GM23248 (cell line): ENCODE results near the gene ADGB.

Experiments used
- EZH2 ChIP-seq: fragments of 200-600 bp; sonication (generic); IDR thresholded peaks from 2 replicates; pipeline ENCODE4 v1.6.1; 2018; ENCODE audit warnings: antibody characterized with exemption, mild to moderate bottlenecking; ENCODE audit not compliant: insufficient read depth, poor library complexity, severe bottlenecking
- EZH2phosphoT487 ChIP-seq: fragments of 200-600 bp; sonication (generic); IDR thresholded peaks from 2 replicates; pipeline ENCODE4 v1.6.1; 2018; ENCODE audit warnings: antibody characterized with exemption, moderate library complexity, mild to moderate bottlenecking, low read depth; ENCODE audit not compliant: insufficient read depth

DNA sequence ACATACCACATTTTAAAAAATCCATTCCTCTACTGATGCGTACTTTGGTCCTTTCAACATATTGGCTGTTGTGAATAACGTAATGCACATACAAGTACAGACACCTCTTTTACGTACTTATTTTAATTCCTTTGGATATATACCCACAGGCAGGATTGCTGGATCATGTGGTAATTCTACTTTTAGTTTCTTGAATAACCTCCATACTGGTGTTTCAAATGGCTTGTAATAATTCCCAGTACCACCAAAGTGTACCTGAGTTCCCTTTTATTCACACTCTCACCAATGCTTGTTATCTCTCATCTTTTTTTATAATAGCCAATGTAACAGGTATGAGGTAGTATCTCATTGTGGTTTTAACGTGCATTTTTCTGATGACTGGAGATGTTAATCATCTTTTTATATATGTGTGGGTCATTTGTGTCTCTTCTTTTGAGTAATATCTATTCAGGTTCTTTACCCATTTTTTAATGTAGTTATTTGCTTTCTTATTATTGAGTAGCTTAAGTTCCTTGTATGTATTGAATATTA lies 191.9 kb downstream of the ADGB start:
- TF ChIP-seq EZH2phosphoT487 (no peak), EZH2 (no peak)
